Embryonic facial prominence (tissue), 1 donor: ENCODE data around the gene WDR31.
"Not testable (repeated sequence)": the region's sequence is repeated elsewhere in the genome, so short reads cannot be mapped to it uniquely, and the experiment has no call there.

Experiments used
- DNase-seq: peaks from one replicate; pipeline ENCODE4 v3.0.0-alpha.2; 2016; ENCODE audit errors: extremely low spot score

The WDR31 gene

DNA sequence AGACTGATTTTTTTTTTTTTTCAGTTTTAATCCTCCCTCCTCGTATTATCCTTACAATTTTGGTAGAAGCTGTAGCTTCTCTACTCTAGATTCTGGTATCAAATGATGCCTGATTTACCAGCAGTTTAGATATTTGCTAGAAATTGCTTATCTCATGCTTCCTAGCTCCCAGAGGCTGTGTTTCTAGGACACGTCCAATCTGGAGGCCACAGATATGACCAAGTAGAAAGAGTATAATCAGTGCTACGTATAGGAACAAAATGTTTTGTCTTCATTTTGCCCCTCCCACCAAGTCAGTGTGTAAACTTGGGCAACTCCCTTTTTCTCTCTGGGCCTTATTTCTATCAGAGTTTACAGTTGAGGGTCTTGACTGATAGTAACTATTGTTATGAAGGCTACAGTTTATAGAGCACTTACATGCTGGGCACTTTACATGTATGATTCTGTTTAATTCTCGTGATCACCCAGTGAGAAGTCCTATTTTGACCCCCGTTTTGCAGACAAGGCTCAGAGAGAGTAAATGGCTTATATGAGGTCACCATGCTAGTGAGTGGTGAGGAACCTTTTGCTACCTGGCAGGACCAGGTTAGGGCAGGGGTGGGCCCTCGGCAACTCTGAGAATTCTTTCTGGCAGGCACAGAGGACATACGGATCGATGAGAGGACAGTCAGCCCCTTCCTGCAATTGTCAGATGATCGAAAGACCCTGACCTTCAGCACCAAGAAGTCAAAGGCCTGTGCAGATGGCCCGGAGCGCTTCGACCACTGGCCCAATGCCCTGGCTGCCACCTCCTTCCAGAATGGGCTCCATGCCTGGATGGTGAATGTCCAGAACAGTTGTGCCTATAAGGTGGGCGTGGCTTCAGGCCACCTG lies 29.1 kb upstream of the WDR31 start:
- DNase-seq, result no peak

DNA sequence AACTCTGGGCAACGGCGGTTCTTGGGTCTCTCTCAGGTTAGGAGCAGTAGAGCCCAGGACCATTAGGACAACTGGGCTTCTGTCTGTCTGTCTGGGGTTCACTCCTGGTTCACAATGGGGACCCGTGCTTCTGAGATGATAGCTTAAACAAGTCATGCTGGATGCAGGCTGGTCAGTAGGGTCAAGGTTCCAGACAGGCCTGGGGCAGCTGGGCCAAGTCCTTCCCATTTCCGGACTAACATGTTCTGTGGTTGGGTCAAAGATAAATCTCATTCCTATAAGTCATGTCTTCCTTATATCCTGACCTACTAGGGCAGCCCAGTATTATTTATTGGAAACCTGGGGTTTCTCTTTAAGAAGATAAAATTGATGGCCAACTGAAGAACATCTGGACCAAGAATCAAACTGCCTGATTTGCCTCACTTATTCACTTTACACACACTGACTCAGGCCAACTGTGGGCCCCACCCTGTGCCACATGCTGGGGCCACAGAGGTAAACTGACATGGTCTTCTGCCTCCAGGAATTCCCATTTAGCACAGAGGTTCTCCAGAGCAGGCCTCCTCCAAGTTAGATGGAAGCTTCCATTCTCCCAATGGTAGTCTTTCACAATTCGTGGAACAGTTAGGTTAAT lies 28.4 kb upstream of the WDR31 start:
- DNase-seq, result no peak

DNA sequence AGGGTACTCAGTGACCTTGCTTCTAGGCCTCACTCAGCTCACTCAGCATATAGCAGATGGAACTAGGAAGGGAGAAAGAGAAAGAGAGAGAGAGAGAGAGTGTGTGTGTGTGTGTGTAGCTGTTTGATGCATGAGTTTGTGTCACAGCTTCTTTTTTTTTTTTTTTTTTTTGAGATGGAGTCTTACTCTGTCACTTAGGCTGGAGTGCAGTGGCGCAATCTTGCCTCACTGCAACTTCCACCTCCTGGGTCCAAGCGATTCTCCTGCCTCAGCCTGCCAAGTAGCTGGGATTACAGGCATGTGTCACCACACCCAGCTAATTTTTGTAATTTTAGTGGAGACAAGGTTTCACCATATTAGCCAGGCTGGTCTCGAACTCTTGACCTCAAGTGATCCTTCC lies 25.6 kb upstream of the WDR31 start:
- DNase-seq, result not testable (repeated sequence)

DNA sequence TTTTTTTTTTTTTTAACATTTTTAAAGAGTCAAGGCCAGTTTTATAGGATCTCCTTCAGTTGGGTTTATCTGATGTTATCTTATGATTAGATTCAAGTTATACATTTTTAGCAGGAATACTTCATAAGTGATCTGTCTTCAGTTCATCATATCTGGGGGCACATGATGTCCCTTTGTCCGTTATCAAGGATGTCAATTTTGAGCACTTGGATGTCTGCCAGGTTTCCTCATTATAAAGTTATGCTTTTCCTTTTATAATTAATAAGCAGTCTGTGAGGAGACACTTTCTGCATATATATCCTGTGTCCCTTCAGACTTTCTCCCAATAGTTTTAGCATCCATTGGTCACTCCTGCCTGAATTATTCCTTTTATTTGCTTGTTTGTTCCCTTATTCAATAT lies 24.9 kb upstream of the WDR31 start:
- no peak for DNase-seq

DNA sequence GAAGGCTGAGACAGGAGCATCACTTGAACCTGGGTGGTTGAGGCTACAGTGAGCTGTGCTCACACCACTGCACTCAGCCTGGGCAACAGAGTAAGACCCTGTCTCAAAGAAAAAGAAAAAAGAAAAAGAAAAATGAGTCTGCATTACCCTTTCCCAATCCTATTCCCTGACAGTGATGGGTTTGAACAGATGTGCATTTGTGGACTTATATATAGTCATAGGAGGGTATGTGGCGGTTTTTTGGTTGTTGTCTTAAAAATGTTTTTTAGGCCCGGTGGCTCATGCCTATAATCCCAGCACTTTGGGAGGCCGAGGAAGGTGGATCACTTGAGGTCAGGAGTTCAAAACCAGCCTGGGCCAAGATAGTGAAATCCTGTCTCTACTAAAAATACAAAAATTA lies 23.3 kb upstream of the WDR31 start:
- DNase-seq, result no peak

DNA sequence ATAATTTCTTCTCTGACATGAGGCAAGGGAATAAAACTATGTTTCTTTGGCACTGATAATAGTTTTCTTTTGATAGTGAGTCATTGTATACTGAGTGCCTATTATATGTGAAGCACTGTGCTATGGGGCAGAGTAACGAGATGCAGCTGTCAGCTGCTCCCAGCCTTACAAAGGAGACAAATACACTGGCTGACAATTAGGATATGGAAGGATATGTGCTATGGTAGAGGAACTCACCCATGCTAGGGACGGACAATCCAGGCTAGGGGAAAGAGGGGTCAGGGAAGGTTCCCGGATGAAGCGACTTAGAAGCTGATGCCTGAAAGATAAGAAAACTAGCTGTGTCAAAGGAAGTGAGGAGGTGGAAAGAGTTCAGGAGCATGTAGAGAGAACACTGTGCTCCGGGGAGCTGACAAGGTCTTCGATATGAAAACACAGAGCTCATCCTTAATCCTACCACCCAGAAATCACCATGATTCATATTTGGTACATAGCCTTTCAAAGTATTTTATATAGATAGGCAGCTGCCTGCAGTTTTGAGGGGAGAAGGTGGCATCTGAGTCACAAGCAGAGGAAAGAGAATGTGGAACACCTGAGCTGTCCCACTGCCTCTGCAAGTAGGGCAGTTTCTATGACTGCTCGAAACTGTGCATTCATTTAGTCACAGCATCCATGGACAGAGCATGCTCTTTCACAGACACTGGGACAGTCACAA lies 21.4 kb upstream of the WDR31 start:
- no peak for DNase-seq

DNA sequence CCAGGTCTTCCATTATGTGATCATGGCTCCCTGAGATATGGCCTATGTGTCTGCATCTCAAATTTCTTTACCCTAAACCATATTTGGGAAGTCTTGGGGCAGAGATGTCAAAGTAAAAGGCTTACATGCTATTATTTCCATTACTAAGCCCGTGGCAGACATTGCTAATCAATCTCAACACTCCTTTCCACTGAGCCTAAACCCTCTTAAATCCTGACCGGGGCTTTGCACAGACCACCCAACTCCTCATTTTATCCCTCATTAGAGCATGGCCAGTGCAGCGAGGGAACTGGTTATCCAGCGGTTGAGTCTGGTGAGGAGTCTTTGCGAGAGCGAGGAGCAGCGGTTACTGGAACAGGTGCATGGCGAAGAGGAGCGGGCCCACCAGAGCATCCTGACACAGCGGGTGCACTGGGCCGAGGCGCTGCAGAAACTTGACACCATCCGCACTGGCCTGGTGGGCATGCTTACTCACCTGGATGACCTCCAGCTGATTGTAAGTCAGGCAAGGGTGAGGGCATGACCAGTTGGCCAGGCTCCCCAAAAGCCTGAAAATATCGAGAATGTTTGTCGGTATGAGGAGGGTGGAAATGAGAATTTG lies 20.3 kb upstream of the WDR31 start:
- DNase-seq, result no peak

DNA sequence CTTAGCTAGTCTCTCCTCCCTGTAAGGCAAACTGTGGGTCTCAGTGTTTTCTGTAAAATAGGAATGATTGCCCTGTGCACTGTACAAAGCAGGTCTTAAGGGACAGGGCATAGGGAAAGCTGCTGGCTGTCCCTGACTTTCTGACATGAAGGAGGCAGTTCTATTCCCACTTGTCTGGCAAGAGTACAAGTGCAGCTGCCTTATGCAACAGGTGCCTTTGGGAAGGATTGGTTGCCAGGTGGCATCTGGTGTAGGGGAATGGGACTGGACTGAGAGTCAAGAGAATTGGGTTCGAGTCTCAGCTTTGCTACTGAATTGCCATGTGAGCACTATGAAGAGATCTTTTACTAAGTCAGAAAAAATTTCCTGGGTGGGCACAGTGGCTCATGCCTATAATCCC lies 19.3 kb upstream of the WDR31 start:
- no peak for DNase-seq

DNA sequence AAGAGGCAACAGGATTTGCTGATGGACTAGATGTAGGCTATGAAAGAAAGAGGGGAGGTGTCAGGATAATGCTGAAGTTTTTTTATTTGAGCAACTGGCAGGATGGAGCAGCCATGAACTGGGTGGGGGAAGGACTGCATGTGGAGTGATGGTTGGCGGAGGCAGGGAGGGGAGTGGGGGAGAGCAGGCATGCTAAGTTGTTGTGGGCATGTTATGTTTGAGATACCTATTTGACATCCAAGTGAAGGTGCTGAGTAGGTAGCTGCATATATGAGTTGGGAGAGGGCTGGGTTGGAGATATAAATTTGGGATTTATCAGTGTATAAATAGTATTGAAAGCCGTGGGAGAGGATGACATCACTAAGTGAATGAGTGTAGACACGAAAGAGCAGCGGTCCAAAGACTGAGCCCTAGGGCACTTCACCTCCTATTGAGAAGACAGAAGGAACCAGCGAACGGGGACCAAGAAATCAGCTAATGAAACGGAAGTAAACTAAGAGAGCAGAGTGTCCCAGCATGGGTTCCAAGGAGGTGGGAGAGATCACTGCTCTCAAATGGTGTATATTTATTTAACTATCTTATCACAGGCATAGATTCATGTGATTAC lies 16.7 kb upstream of the WDR31 start:
- DNase-seq, result no peak

DNA sequence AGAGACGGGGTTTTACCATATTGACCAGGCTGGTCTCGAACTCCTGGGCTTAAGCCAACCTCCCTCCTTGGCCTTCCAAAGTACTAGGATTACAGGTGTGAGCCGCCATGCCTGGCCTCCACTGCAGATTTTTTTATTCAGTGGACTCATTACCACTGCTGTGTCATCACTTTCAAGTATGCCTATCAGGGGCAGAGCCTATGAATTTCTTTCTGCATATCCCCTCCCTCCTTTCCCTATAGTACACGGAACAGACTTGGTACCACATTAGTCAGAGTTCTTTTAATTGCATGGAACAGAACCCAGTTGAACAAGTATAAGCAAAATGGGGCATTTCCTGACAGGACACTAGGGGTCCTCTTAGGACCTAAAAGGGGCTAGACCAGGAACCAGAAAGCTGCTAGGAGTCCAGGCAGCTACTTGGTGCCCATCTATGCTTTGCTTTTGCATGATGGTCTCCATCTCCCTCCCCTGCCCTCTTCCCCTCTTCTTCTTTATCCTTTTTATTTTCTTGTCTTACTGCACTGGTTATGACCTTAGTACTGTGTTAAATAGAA lies 15.0 kb upstream of the WDR31 start:
- no peak for DNase-seq

DNA sequence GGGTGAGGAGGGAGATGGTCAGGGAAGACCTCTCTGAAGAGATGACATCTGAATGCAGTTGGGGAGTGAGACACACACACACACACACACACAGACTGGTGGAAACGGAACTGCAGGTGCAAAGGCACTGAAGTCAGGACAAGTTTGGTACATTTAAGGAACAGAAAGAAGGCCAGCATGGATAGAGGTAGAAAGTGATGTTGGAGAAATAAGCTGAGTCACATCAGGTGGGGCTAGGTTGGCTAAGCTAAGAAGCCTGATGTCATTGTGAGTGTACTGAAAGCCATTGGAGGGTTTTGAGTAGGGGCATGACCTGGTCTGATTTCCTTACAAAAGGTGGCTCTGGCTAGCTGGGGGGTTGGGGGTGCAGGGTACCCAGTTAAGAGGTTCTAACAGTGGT lies 12.3 kb upstream of the WDR31 start:
- no peak for DNase-seq

DNA sequence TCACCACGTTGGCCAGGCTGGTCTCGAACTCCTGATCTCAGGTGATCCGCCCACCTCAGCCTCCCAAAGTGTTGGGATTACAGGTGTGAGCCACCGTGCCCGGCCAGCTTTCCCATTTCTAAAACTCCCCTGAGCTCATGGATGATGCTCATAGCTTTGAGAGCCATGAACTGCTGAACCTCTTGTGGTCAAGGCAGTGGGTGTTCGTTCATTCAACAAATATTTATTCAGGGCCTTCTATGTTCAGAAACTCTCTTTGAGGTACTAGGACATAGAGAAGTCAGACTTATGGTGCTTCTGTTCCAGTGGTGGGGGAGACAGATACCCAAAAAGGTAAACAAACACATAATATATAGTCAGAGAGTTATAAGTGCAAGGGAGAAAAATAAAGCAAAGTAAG lies 11.9 kb upstream of the WDR31 start:
- DNase-seq, result no peak

DNA sequence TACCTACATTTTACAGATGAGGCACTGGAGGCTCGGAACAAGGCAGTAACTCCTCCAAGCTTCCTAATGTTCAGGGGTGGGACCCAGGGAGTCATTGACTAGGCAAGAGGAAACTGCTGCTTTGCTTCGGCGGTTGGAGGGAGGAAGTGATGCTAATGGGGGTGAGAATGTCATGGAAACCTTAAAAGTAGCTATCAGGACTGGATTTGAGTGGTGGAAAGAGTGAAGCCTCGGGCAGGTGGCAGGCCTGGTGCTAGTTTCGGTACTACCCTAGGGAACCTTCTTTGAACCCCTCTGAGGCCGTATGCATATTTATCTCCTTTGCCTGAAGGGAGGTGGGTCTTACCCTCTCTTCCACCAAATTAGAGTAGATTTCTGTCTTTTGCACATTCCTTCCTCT lies 10.9 kb upstream of the WDR31 start:
- DNase-seq, result no peak

DNA sequence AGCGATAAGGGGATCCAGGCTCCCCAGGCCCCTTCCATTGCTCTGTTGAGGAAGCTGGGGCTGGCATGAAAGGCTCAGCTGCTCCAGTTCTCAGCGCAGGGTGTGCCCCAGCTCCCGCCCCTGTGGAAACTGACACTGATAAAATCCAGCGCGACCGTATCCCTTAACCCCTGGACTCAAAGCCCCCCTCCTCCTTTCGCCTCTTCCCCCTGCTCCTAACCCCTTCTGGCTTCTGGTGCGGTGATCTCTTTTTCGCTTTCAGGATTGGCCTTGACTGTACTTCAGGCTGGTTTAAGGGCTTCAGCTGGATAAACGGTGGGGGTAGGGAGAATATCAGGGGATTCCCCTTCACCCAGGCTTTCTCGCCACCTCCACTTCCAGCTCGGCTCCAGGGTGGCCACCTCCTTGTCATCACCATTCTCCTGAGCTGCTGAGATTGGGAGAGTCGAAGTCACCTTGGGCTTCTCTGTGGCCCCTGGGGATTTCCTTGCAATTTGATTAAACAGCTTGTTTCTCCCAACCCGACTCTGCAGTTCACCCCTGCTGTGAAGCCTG lies 10.1 kb upstream of the WDR31 start:
- DNase-seq, result no peak

DNA sequence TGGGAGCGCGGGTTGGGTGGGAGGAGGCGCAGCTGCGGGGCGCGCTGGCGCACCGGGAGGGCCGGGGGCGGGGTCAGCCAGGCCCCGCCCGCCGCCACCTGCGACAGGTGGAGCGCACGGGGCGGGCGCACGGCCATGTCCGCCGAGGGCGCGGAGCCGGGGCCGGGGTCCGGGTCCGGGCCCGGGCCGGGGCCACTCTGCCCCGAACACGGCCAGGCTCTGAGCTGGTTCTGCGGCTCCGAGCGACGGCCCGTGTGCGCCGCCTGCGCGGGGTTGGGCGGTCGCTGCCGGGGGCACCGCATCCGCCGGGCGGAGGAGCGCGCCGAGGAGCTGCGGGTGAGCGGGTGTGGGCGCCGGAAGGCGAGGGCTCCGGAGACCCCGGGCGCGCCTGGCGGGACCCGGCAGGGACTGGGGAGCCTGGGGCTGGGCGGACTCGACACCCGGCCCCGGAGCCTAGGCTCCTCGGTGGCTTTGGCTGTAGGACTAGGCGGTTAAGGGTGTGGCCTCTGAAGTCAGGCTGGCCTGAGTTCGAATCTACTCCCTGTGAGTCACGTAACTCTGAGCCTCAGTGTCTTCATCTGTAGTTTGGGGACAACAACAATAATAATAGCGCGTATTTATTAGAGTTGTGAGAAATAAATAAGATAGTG lies 9.5 kb upstream of the WDR31 start, which contains the start of gene BSPRY:
TSS of gene BSPRY (plus strand) at position 97 of the 650 bp plus-strand sequence. CDS start at position 136, 39 bp downstream.
- peak; percentile 36 for DNase-seq

DNA sequence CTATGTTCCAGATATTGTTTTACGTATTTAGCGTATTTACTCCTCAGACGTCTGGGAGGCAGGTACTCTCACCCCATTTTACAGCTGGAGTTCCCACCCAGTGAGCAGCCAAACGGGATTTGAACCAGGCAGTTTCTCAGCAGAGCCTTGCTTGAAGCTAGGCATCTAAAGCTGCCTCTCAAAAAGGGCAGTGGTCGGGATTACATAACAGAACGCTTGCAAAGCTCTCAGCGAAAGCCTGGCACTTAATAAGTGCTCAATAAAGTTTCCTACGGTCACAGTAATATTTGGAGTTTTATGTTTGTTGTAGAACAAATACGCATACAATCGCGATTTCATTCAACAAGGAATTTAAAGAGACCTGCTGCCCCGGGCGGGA lies 9.0 kb upstream of the WDR31 start:
- no peak for DNase-seq

DNA sequence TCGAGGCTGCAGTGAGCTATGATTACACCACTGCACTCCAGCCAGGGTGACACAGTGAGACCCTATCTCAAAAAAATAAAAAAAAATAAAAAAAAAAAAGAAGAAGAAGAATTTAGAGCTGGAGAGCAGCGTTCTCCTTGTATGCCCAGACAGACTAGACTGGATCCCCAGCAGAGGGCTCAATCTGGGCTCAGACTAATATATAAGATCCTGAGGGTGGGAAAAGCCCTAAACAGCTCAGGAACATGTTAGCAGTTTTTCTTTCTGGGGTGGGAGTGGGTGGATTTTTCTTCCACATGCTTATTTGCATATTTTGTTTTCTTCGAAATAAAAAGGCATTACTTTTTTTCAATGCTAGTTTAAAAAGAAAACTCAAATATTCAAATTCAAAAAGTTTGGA lies 8.4 kb upstream of the WDR31 start:
- no peak for DNase-seq

DNA sequence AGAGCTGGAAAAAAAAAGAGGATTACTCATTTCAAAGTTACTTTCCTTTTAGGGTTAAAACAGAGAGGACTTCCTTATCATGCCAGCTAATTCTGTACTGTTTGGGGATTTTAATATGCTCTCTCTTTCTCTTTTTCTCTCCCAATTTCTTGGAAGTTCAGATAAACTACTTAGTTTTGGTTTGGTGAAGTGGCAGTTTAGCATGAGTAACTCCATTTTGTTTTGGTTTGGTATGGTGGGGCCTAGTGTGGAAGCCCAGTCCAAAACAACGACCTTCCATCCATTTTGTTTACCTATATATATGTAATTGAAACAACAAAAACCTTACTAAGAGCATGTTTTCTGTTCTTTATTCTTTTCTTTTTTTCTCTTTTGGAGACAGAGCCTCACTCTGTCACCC lies 5.6 kb upstream of the WDR31 start:
- no peak for DNase-seq

DNA sequence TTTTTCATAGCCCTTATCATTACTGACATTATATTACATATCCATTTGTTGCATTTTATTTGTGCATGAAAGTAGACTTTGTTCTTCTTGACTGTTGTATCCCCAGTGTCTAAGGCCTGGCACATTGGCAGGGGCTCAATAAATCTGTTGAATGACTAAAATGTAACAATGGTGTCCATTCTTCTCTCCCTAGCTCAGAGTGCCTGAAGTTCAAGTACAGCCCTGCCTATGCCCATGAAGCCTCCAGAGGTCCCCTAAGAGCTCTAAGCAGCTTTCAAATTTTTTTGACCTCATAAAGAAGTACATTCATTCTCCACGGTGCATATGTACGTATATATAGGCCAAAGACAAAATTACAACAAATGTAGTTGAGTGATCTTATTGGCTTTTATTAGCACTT lies 5.1 kb upstream of the WDR31 start:
- no peak for DNase-seq

DNA sequence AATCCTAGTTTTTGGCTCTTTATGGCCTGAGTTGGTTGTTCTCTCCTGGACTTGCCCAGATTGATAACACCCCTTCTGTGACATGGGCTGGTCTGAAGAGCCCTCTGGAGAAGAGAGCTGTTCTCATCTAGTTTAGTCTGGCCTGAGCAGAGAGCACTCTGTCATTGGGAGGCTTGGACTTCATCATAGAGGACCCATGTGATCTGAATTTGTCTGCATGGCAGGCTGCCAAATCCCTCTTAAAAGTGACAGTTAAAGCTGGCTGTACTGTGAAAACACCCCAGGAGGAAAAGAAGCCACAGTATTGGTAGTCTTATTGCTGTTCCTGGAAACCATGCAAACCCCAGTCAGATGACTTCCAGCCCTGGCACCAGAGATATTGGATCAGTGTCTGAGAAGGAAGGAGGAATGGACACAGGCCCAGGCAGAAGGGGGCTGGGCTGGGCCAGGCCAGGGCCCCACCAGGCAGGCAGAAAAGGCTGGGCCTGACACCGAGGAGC lies 3.7 kb upstream of the WDR31 start:
- no peak for DNase-seq
